ENCODE measurements around the gene EEF1AKMT2.

- TF ChIP-seq SUZ12 (IDR thresholded peaks at IDR 0.05; ENCODE audit: extremely low read depth, insufficient read depth, insufficient read length) = no peak
- no peak for TF ChIP-seq ZNF274 (IDR thresholded peaks at IDR 0.05; ENCODE audit: low read depth, low read length)
Measured at GRCh38 chr10:124724279-124725027, 67.2 kb downstream of the EEF1AKMT2 start.

All from NT2/D1 (cell line).